ENCODE results near the gene LRP1-AS. TPM values are rescaled to one million over a fixed set of nuclear protein-coding genes. Genes with fewer than 3 reads are reported as not detected.

LRP1-AS gene
- polyA plus RNA-seq, 1 donor (not counting 4 experiments of a cell fraction or from before 2014, with no cell fraction given), result not detected

DNA sequence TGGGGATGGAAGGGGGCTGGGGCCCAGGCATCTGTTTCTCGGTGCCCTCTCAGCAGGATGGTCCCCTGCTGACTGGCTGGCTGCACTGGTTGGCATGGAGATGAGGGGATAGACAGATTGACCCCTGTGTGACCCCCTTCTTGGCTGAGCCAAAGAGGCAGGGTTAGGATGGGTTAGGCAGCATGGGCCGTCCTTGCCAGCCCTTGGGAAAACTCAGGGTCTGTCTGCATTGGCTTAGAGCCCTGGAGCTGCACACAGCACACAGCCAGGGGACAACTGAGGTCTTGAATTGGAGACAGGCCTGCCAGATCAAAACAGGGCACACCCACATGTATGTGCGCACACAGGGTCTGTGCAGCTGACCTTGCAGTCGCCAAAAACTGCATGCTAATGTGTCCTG lies 11.2 kb upstream of the LRP1-AS start:
- dilution Hi-C loops (cut with MboI; ENCODE audit: extremely low pct_ligation_motif_present, low sequenced_read_pairs), result no loop called here
- DNase-seq (ENCODE audit: low read depth, low spot score) (no peak), FAIRE-seq (no peak)
- Histone ChIP-seq H3K27ac (ENCODE audit: control insufficient read depth, insufficient read depth, low read length) (no peak overlapping the region), H3K9ac (ENCODE audit: control insufficient read depth, extremely low read depth, insufficient read depth, low read length) (no peak overlapping the region), H3K27me3 (ENCODE audit: control insufficient read depth, extremely low read depth, insufficient read depth, low read length) (no peaks in the 10 kb centered on the region), H2AFZ (ENCODE audit: control insufficient read depth, low read length) (no peak overlapping the region), H3K9me1 (ENCODE audit: control insufficient read depth, extremely low read depth, insufficient read depth, low read length) (no peaks in the 10 kb centered on the region), H3K9me3 (ENCODE audit: control insufficient read depth, low read depth, low read length) (no peaks in the 10 kb centered on the region), H3K4me3 (ENCODE audit: control insufficient read depth in 2 of 3, extremely low read depth in 1 of 3, insufficient read depth in 2 of 3, low read depth in 1 of 3, low read length in 3 of 3) (no peak overlapping the region), H3K4me2 (ENCODE audit: control insufficient read depth, extremely low read depth, insufficient read depth, low read depth, low read length) (no peak overlapping the region), H3K4me1 (ENCODE audit: control insufficient read depth, extremely low read depth, insufficient read depth, low read length) (no peaks in the 10 kb centered on the region), H3K79me2 (ENCODE audit: control insufficient read depth, insufficient read depth, low read length) (no peaks in the 10 kb centered on the region), H4K20me1 (ENCODE audit: control insufficient read depth, extremely low read depth, insufficient read depth, low read length) (no peaks in the 10 kb centered on the region), H3K36me3 (ENCODE audit: control insufficient read depth in 2 of 2, extremely low read depth in 1 of 2, insufficient read depth in 2 of 2, low read length in 2 of 2) (peaks cover 0 to 27% of the 10 kb centered on the region in 2 experiments)
- TF ChIP-seq, protein P1, sequence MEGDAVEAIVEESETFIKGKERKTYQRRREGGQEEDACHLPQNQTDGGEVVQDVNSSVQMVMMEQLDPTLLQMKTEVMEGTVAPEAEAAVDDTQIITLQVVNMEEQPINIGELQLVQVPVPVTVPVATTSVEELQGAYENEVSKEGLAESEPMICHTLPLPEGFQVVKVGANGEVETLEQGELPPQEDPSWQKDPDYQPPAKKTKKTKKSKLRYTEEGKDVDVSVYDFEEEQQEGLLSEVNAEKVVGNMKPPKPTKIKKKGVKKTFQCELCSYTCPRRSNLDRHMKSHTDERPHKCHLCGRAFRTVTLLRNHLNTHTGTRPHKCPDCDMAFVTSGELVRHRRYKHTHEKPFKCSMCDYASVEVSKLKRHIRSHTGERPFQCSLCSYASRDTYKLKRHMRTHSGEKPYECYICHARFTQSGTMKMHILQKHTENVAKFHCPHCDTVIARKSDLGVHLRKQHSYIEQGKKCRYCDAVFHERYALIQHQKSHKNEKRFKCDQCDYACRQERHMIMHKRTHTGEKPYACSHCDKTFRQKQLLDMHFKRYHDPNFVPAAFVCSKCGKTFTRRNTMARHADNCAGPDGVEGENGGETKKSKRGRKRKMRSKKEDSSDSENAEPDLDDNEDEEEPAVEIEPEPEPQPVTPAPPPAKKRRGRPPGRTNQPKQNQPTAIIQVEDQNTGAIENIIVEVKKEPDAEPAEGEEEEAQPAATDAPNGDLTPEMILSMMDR (optimal IDR thresholded peaks at IDR 0.05 in 1 of 3, IDR thresholded peaks at IDR 0.05 in 1 of 3, conservative IDR thresholded peaks at IDR 0.05 in 1 of 3; ENCODE audit: extremely low read depth in 1 of 3, insufficient read depth in 2 of 3, low read length in 3 of 3), result no peak
- TF ChIP-seq EZH2 (IDR thresholded peaks at IDR 0.05; ENCODE audit: low read length), result no peak

DNA sequence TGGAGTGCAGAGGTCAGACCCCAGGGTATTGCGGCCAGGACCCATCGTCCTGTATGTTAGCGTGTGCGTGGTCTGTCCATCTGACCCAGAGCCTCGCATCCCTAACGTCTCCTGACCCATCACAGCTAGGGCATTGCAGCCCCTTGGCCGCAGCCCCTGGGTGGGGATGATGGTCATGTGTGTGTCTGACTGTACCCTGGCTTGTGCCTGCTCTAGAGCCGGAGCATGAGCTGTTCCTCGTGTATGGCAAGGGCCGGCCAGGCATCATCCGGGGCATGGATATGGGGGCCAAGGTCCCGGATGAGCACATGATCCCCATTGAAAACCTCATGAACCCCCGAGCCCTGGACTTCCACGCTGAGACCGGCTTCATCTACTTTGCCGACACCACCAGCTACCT lies 10.8 kb upstream of the LRP1-AS start:
- H3K27ac ChIP-seq (ENCODE audit: control insufficient read depth, insufficient read depth, low read length), result no peak overlapping the region

More for the DNA sequence above, 10.8 kb upstream of the LRP1-AS start:
- Histone ChIP-seq H3K4me3 (ENCODE audit: control insufficient read depth in 2 of 3, extremely low read depth in 1 of 3, insufficient read depth in 2 of 3, low read depth in 1 of 3, low read length in 3 of 3) (no peak overlapping the region), H3K79me2 (ENCODE audit: control insufficient read depth, insufficient read depth, low read length) (no peaks in the 10 kb centered on the region), H2AFZ (ENCODE audit: control insufficient read depth, low read length) (no peak overlapping the region), H3K9me3 (ENCODE audit: control insufficient read depth, low read depth, low read length) (no peaks in the 10 kb centered on the region), H3K9me1 (ENCODE audit: control insufficient read depth, extremely low read depth, insufficient read depth, low read length) (no peaks in the 10 kb centered on the region), H3K4me2 (ENCODE audit: control insufficient read depth, extremely low read depth, insufficient read depth, low read depth, low read length) (no peak overlapping the region), H3K36me3 (ENCODE audit: control insufficient read depth in 2 of 2, extremely low read depth in 1 of 2, insufficient read depth in 2 of 2, low read length in 2 of 2) (peaks cover 0 to 27% of the 10 kb centered on the region in 2 experiments), H3K27me3 (ENCODE audit: control insufficient read depth, extremely low read depth, insufficient read depth, low read length) (no peaks in the 10 kb centered on the region), H4K20me1 (ENCODE audit: control insufficient read depth, extremely low read depth, insufficient read depth, low read length) (no peaks in the 10 kb centered on the region), H3K9ac (ENCODE audit: control insufficient read depth, extremely low read depth, insufficient read depth, low read length) (no peak overlapping the region), H3K4me1 (ENCODE audit: control insufficient read depth, extremely low read depth, insufficient read depth, low read length) (no peaks in the 10 kb centered on the region)
- TF ChIP-seq, protein P1 (optimal IDR thresholded peaks at IDR 0.05 in 1 of 3, IDR thresholded peaks at IDR 0.05 in 1 of 3, conservative IDR thresholded peaks at IDR 0.05 in 1 of 3; ENCODE audit: extremely low read depth in 1 of 3, insufficient read depth in 2 of 3, low read length in 3 of 3), result no peak
- no peak for TF ChIP-seq EZH2 (IDR thresholded peaks at IDR 0.05; ENCODE audit: low read length)
- dilution Hi-C loops (cut with MboI; ENCODE audit: extremely low pct_ligation_motif_present, low sequenced_read_pairs), result no loop called here
- FAIRE-seq, result no peak
- DNase-seq (ENCODE audit: low read depth, low spot score), result no peak

Measured in keratinocyte (primary cell).